GM12874 (cell line): ENCODE results near the gene FIBIN.

ENCODE experiments used
- TF ChIP-seq, protein P1 (sequence below): IDR thresholded peaks from 2 replicates; pipeline ENCODE4 v1.5.1; 2011; ENCODE audit warnings: low read depth, mild to moderate bottlenecking, control low read depth, low read length, moderate library complexity; ENCODE audit not compliant: insufficient read depth

Gene FIBIN

DNA sequence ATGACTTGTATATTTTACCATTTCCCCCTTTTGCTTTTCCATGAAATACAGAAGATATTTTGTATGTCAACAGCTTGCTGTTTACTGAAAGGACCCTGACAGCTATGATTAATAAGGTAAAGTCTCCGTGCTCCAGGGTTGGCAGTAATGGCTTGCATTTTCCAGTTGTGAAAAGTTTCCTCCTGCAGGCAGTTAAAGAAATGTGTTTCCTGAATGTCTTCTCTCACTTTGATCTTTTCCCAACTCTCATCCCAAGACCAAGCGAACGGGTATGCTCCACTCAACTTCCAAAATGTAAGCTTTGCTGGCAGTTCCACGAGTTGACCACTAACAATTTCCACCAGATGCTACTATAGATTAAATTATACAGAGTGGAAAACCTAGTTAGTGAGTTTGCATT is 8.9 kb downstream of the FIBIN start:
- TF ChIP-seq, protein P1, sequence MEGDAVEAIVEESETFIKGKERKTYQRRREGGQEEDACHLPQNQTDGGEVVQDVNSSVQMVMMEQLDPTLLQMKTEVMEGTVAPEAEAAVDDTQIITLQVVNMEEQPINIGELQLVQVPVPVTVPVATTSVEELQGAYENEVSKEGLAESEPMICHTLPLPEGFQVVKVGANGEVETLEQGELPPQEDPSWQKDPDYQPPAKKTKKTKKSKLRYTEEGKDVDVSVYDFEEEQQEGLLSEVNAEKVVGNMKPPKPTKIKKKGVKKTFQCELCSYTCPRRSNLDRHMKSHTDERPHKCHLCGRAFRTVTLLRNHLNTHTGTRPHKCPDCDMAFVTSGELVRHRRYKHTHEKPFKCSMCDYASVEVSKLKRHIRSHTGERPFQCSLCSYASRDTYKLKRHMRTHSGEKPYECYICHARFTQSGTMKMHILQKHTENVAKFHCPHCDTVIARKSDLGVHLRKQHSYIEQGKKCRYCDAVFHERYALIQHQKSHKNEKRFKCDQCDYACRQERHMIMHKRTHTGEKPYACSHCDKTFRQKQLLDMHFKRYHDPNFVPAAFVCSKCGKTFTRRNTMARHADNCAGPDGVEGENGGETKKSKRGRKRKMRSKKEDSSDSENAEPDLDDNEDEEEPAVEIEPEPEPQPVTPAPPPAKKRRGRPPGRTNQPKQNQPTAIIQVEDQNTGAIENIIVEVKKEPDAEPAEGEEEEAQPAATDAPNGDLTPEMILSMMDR, result no peak

DNA sequence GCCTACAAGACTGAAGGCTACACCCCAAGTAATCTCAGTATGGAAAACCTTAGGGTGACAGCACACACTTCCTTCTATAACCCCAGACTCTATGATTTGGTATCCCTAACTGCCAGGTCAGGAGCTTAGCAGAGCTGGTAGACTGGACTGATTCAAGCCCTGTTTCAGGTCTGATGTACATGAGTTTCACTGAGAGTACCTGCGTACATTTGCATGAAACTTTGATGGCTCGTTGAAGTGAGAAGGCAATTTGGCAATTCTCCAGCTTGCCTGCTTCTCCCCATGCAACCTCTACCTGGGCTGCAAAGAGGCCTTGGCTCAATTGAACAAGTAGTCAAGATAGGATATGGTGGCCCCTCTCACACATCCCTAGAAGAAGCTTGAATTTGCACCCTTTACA is 10.2 kb downstream of the FIBIN start:
- TF ChIP-seq, protein P1, result no peak

DNA sequence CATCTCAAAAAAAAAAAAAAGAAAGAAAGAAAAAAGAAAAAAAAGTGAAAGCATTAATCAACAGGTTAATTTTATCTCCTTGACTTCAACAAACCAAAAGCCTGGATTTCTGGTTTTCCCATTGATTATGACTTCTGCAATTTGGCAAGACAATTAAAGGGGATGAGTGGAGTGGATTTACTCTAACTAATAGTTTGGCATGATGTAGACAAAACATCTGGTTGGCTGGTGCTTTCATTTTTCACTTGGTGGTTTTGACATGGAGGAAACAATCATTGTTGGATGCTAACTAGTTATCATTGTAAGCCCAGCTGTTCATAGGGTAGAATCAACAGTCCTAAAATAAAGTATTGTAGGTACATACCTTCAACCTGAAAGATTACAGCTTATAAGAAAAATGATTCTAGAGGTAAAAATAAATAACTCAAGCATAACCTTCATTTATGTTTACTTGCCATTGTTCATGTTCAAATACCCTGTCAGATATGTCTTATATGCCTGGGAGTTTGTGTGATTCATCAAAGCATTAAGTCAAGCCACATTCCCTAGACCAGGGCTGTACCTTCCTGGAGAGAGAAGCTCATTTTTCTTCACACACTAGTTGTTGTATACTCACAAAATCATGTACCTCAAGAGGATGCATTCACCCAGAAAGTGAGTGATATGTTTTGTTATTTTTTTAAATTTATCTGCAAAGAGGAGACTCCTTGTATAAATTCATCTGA is 15.1 kb downstream of the FIBIN start:
- TF ChIP-seq, protein P1, result no peak

DNA sequence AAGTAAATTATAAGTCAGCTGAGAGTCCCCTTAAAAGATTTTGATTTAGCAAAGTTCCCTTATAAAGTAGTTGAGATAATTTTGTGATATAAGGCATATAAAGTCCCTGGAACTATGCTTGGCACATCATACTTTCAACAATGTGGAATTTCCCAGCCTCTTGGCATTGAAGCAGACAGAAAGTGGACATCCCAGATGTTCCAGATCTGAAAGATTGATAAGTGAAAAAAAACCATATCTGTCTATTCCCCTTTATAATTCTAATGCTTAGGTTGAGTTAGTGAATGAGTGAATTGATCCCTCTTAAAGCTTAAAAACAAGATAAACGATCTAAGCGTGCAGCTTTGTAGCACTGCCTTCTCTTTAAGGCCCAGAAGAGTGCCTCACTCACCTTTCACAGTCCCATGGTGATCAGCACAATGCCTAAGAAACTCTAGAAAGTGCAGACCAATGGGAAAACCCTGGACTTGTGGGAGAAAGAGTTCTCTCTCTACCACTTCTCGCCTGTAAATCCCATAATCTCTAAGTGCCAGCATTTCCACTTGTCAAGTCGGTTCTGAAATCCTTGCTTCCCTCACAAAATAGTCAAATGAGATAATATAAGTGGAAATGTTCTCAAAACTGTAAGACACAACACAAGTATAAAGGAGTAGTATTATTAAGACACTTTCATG is 17.8 kb downstream of the FIBIN start:
- TF ChIP-seq, protein P1, result no peak

DNA sequence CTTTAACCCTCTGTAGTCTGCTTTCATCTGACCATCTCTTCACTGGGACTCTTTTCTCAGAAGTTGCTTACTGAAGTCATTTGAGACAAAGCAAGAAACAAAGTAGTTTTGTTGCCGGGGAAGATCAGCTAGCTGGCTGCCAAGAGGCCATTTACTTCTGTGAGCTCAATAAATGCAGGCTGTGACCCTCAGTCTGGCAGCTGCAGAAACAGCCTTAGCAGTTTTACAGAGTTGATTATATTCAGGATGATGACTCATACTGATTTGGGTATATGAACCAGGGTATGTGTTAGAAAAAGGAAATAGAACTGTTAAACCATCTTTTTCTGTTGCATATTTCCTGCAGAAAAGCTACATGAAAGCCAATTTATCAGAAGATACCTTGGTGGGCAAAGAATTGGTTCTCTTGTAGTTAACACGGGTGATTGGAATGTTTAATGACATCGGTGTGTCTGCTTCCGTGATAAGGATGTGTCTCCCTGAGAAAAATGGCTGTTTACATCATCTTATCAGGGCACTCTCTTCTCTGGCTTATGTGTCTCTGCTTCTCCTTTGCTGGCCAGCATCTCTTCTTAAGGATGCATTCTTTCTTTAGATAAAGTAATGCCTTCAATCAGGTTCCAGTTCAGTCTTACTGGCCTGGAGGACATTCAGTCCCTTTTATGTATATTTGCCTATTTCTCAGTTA is 18.5 kb downstream of the FIBIN start:
- TF ChIP-seq, protein P1, result no peak

DNA sequence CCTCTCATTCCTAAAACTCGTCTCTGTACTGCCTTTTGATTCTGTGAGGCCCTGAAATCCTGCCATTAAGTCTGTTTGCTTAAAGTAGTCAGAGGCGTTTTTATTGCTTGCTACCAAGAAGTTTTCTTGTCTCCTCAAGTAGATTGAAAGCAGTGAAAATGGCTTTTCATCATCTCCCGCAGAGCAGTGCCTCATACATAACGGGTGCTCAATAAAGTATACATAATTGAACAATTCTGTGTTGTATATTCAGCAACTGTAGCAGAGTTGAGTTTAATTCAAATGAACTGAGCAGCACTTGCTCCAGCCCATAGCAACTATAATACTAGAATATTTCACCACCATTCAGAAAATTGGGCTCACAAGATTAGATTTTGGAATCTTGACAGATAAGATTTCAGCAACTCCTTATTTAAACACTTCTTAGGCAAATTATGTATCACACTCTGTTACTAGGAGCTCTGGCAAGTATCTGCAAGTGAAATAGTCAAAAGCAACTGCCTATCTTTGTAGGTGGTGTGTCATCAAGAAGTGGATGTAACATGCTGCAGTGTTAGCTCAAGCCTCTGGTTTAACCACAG is 20.0 kb downstream of the FIBIN start:
- TF ChIP-seq, protein P1, result no peak

DNA sequence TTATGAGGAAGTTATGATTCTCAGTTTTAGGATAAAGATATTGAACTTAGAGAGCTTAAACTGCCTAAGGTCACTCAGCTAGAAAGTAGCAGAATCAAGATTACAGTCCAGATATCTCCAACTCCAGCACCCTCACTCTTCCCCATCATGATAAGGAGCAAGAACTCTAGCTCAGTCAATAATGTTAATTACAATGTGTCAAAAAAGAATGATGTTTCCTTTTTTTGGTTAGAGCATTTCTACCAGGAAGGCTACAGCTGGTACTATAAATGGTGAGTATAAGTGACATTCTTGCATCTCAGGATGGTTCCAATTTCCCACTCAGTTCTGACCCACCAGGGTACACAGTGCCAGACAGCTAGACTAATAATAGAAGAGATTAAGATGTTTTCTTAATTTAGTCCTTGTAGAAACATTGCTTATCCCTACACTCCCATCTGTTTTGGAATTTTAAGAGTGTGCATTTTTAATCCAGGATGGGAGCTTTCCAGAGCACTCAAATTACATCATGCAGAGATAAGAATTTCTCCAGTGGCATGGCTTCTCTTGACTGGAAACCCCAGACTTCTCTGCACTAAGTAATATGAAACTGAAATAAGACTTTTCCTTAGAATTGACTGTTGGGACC is 25.1 kb downstream of the FIBIN start:
- TF ChIP-seq, protein P1, result no peak
